Cardiac atrium fibroblast (primary cell): ENCODE measurements around the gene PDE6B. TPM values are rescaled to one million over a fixed set of nuclear protein-coding genes. Genes with fewer than 3 reads are reported as not detected.

ENCODE experiments used
- total RNA-seq: library from RNA; depleted of rRNA; stranded (reverse); fragments of >200 nt; gene quantifications from 2 replicates; pipeline ENCODE4 v1.2.3, GENCODE V29; 2015

PDE6B gene
- total RNA-seq = 0.81 and 14.8 TPM in 2 replicates

DNA sequence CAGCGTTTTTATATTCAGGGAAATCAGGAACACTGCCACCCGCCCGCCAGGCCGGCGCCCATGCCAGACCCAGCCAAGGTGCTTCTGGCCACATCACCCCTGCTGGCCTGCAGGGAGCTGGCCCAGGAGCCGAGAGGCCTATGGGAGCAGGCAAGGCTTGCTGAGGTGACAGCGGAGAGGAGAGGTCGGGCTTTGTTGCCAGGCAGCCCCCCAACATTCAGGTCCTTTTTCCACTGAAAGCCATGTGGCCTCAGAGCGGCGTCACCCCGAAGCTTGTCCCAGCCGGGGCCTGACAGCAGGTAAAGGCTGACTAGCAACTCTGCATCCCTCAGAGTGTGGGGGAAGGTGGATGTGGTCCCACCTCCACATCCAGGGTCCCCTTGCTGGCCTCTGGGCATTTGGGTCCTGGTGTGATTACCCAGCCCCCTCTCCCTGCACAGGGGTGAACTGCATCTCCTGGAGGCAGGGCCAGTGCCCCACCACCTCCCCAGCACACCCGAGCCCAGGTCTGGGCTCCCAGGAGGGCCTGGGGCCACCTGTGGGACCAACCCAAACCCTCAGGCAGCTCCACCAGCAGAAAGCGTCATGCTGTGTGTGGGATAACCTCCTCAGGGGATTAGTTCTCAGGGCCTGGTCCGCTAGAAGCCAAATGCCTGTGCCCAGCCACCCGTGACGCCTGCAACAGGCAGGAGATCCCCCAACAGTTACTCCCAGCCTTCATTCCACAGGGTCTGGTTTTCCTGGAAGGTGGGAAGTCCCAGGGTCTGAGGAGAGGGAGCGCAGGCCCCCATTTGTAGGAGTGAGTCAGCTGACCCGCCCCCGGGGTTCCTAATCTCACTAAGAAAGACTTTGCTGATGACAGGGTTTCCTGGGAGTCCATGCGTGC, at the start of gene PDE6B:
PDE6B (plus strand) TSS at position 869 of the 886 bp plus-strand sequence. CDS start 54 bp downstream, outside the sequence.

DNA sequence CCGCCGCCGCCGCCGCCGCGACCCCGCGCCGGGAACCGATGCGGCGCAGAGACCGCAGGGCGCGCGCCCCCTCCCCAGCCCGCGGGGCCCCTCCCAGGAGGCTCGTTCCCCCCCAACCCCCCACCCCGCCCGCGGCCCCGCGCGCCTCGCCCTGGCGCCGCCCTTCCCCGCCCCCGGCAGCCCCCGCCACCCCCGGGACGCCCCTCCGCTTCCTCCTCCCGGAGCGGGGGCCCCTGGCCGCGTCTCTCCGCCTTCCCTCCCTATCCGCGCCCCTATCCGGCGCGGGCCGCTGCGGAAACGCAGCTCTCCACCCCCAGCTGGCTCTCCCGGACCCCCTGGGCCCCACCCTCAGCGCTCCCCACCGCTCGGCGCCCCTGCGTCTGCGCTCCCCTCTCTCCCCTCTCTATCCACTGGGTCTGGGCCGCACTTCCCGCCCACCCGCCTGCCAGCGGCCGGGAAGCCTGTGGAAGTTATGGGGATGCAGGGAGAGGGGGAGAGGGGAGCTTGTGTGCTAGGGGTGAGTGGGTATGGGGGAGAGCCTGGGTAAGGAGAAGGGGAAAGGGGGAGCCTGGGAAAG, 49.0 kb upstream of the PDE6B start, which contains the start of gene TMEM271:
TMEM271 (minus strand) TSS at position 51 of the 577 bp plus-strand sequence. CDS start 233 bp downstream, outside the sequence.

DNA sequence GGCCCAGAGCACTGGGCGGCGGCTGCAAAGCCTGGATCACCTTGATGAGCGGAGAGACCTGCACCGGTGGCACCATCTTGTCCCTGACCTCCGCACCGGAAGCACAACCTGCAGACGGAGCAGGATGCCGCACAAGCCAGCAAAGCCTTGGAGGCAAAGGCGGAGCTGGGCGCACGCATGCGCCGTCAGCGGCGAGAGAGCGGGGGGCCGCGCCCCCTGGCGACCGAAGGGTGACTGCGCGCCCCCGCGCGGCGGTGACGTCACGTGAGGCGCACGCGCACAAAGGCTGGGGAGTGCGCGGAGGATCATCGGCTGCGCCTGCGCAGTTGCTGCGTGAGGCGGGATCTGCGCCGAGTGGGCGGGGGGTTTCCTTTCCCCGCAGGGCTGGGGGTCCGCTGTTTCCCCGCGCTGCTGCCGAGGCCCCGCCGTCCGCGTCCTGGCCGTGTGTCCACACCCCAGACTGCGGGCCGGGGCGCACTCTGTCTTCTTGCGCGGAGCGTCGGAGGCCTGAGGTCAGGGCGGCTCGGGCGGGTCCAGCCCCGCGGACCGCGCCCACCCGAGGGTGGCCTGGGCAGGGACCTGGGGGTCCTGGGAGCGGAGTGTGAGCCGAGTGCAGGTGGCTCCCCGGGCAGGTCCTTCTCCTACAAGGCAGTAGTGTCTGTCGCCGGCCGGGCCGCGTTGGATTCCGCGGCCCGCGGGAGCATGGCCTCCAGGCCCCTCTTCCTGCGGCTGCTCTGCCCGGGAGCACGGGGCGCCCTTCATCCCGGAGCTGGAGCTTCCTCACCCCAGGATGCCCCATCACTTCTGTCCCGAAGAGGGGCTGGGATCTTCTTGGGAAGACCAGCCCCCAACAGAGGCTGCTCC, 49.0 kb downstream of the PDE6B start, which contains the start of the genes ATP5ME and MYL5:
ATP5ME (minus strand) TSS at position 105 of the 864 bp plus-strand sequence; CDS start at position 76, 29 bp downstream.
MYL5 (plus strand) TSS at position 371 of the 864 bp plus-strand sequence. CDS start 3,485 bp downstream, outside the sequence.

DNA sequence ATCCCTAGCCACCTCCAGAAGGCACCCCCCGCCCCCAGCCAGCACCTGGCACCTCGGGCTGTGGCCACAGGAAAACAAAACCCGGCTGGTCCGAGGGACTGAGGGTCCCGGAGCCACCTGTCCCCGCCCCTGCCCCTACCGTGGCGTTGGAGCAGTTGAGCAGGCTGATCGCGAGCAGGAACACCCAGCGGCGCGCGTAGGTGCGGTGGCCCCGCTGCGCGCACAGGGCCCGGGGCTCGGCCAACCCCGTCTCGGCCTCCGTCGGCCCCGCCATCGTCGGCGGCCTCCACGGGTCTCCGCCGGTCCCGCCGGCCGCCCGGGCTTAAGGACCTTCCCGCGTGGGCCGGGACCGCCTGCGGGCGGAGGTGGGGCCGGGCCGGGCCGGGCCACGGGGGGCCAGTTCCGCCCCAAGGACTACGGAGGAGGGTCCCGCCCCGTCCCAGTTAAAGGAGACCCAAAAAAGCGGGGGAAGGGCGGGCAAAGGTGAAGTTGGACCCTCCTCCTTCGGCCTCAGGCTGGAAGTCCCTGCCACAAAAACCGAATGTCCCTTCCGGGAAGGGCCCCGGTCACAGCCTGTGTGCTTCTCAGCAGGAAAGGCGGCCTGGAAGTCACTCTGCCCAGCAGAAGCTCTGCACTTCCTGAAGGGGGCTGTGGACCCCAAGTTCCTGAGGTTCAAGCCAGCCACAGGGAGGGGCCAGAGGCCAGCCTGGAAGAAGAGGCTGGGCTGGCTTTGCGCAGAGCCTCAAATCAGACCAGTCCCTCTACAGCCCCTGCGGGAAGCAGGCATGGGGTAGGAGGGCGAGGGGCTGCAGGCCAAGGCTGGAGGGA, 63.7 kb downstream of the PDE6B start, which contains the start of gene SLC49A3:
SLC49A3 (minus strand) TSS at position 298 of the 828 bp plus-strand sequence; CDS start at position 274, 24 bp downstream.

DNA sequence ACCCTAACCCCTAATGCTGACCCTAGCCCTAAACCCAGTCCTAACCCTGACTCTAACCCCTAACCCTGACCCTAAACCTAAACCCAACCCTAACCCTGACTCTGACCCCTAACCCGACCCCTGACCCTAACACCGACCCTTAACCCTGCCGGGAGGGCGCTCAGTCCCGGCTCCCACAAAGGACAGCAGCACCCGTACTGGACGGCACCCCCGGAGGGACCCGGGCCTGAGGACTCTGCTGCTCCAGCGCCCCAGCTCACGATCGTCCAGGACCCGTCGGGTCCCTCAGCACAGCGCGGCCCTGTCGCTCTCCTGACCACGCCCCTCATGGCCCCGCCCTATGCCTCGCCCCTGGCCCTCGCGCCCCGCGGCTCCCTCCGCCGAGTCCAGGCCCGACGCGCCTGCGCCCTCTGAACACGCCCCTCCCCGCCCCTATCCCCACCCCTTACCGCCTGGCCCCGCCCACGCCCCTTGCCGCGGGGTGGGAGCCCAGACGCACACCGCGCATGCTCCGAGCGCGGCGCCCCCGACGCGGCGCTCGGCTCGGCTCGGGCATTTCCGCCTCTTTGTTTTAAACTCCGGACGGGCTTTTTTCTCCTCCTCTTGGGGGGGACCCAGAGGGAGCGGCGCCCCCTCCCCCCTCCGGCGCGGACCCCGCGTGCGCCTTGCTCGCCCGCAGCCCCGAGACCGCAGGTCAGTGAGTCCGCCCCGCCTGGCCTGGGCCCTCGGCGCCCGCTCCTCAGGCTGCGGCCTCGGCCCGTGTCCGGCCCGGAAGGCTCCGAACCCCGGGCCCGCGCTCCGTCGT, 80.1 kb downstream of the PDE6B start, which contains the start of gene PCGF3:
PCGF3 (plus strand) TSS at position 555 of the 805 bp plus-strand sequence. CDS start 27,849 bp downstream, outside the sequence.

Other genes with a start within 250 kb of the PDE6B start
- 7.9 and 14.9 TPM in 2 replicates for gene ZNF721, start 126.4 kb upstream of the PDE6B start, total RNA-seq
- gene PIGG, start 126.4 kb upstream of the PDE6B start, total RNA-seq = 46.0 and 51.5 TPM in 2 replicates
- not detected in 2 replicates for gene TMEM271, start 49.3 kb upstream of the PDE6B start, total RNA-seq
- gene ATP5ME, start 48.7 kb downstream of the PDE6B start, total RNA-seq = 64.3 and 109 TPM in 2 replicates
- 15.1 and 20.0 TPM in 2 replicates for gene MYL5, start 49.0 kb downstream of the PDE6B start, total RNA-seq
- 2.5 and 9.9 TPM in 2 replicates for gene SLC49A3, start 63.6 kb downstream of the PDE6B start, total RNA-seq
- 36.8 and 41.5 TPM in 2 replicates for gene PCGF3, start 80.3 kb downstream of the PDE6B start, total RNA-seq
- gene CPLX1, start 200.6 kb downstream of the PDE6B start, total RNA-seq = not detected in 2 replicates